Measurements from ENCODE around the gene ZDHHC14. TPM values are rescaled to one million over a fixed set of nuclear protein-coding genes. Genes with fewer than 3 reads are reported as not detected.

ZDHHC14 gene
- total and polyA plus RNA-seq, 4 donors = 4.3 to 18.3 (median 8.9) TPM

GRCh38 chr6:157551041-157551832 is 170.2 kb downstream of the ZDHHC14 start:
- Histone ChIP-seq H3K9me3 (ENCODE audit: control insufficient read depth in 4 of 4, insufficient read depth in 3 of 4, low read length in 3 of 4) (no peaks in the 10 kb centered on the region), H3K4me1 (ENCODE audit: control insufficient read depth in 5 of 5, insufficient read depth in 5 of 5, low read length in 5 of 5) (peaks cover 0 to 26% (median 10%) of the 10 kb centered on the region in 5 donors), H3K27me3 (ENCODE audit: control insufficient read depth in 3 of 3, insufficient read depth in 3 of 3, low read length in 2 of 3) (no peaks in the 10 kb centered on the region), H3K4me3 (no peak overlapping the region), H3K36me3 (ENCODE audit: control insufficient read depth in 4 of 4, insufficient read depth in 4 of 4, low read length in 4 of 4) (no peaks in the 10 kb centered on the region), H3K27ac (ENCODE audit: low read depth in 1 of 2, low read length in 1 of 2) (no peak overlapping the region), H3K9ac (ENCODE audit: insufficient read depth in 1 of 2, low read length in 2 of 2) (no peak overlapping the region)
- peak in 1 of 3 donors; percentile 3 for DNase-seq
- no peak for ATAC-seq (ENCODE audit: insufficient read depth, low FRiP score)
- TF ChIP-seq CTCF (IDR thresholded peaks at IDR 0.05; ENCODE audit: control extremely low read depth, extremely low read depth) = no peak
- WGBS, 2 donors = 83 to 84% methylated on average over 6 of the region's 6 CpGs

DNA sequence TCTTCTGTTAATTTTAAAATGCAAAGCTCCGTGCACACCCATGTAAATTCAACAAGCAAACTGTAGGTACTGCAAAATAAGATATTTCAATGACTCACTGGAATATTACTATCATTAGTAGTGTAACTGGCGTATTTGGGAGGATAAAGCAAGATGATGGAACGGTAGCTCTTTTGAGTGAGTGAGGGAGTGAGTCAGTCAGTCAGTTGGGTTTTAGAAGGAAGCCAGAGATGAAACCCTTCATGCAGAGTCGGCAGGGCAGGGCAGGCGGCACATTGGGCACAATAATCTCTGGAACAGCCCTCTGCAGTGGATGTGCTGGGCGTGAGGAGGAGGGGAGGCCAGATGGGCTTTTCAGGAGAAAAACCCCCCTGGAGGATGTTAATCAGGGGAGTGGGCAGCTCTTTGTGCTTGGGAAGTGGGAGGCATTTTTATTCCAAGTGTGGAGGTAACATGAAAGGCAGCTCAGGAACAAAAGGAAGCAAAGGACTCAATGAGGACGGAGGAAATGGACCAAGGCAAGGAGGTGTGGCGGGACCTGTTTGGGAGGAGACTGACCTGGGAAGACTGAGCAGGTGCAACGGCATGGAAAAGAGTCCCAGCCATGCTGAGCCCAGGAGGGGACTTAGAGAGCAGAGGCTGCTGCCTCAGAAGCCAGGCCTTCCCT is 171.2 kb downstream of the ZDHHC14 start:
- Histone ChIP-seq H3K4me1 (ENCODE audit: control insufficient read depth in 5 of 5, insufficient read depth in 5 of 5, low read length in 5 of 5) (peaks cover 0 to 21% (median 4%) of the 10 kb centered on the region in 5 donors), H3K9me3 (ENCODE audit: control insufficient read depth in 4 of 4, insufficient read depth in 3 of 4, low read length in 3 of 4) (no peaks in the 10 kb centered on the region), H3K4me3 (no peak overlapping the region), H3K36me3 (ENCODE audit: control insufficient read depth in 4 of 4, insufficient read depth in 4 of 4, low read length in 4 of 4) (no peaks in the 10 kb centered on the region), H3K9ac (ENCODE audit: insufficient read depth in 1 of 2, low read length in 2 of 2) (no peak overlapping the region), H3K27me3 (ENCODE audit: control insufficient read depth in 3 of 3, insufficient read depth in 3 of 3, low read length in 2 of 3) (no peaks in the 10 kb centered on the region), H3K27ac (ENCODE audit: low read depth in 1 of 2, low read length in 1 of 2) (no peak overlapping the region)
- 89 to 95% methylated on average over 9 of the region's 9 CpGs for WGBS, 2 donors
- ATAC-seq (ENCODE audit: insufficient read depth, low FRiP score) (no peak), DNase-seq (no peak)
- TF ChIP-seq CTCF (IDR thresholded peaks at IDR 0.05; ENCODE audit: control extremely low read depth, extremely low read depth) = no peak

GRCh38 chr6:157552820-157553485 is 172.0 kb downstream of the ZDHHC14 start:
- 88 to 95% methylated on average over 5 of the region's 5 CpGs for whole genome bisulfite sequencing, 2 donors
- TF ChIP-seq CTCF (IDR thresholded peaks at IDR 0.05; ENCODE audit: control extremely low read depth, extremely low read depth) = no peak
- Histone ChIP-seq H3K4me1 (ENCODE audit: control insufficient read depth in 5 of 5, insufficient read depth in 5 of 5, low read length in 5 of 5) (peaks cover 0 to 21% (median 4%) of the 10 kb centered on the region in 5 donors), H3K27ac (ENCODE audit: low read depth in 1 of 2, low read length in 1 of 2) (no peak overlapping the region), H3K9me3 (ENCODE audit: control insufficient read depth in 4 of 4, insufficient read depth in 3 of 4, low read length in 3 of 4) (no peaks in the 10 kb centered on the region), H3K4me3 (no peak overlapping the region), H3K9ac (ENCODE audit: insufficient read depth in 1 of 2, low read length in 2 of 2) (no peak overlapping the region), H3K27me3 (ENCODE audit: control insufficient read depth in 3 of 3, insufficient read depth in 3 of 3, low read length in 2 of 3) (no peaks in the 10 kb centered on the region), H3K36me3 (ENCODE audit: control insufficient read depth in 4 of 4, insufficient read depth in 4 of 4, low read length in 4 of 4) (no peaks in the 10 kb centered on the region)
- DNase-seq = peak; percentile 15 to 66 (median 45)
- no peak for ATAC-seq (ENCODE audit: insufficient read depth, low FRiP score)

Data from lung (tissue), 12 donors.